GM12801 (cell line): ENCODE measurements around the gene TIMMDC1.

ENCODE experiments used
- TF ChIP-seq, protein P1 (sequence below): IDR thresholded peaks from one replicate; pipeline ENCODE4 v1.5.1; 2011; ENCODE audit warnings: control low read depth; ENCODE audit not compliant: insufficient read length; ENCODE audit errors: extremely low read depth

TIMMDC1 gene

DNA sequence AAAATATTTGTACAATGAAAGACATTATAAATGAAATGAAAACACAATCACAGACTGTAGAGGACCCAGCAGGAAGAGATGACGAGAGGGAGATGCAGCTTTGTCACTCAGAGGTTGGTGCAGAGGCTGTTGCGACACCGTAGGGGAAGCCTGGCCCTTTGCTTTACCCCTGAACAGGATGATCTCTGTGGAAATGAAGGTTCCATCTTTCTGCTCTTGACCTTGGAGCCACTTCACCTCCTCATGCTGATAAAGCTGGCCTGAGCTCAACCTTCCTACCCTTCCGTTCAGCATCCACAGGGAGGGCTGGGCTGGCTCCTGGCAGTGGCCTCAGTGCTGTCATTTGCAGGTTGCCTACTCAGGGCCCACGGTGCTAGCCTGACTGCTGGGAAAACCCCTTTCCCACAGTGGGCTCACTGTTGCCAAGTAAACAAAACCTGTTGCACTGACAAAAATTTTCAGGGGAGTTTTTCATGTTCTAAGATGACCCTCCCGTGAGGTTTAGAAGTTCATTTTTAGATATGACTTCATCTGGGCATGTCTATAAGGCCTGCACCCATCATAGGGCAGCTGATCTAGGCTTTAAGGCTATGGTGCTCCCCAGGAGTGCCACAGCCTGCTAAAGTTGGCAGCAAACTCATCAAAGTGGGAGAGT is 64.1 kb downstream of the TIMMDC1 start:
- TF ChIP-seq, protein P1, sequence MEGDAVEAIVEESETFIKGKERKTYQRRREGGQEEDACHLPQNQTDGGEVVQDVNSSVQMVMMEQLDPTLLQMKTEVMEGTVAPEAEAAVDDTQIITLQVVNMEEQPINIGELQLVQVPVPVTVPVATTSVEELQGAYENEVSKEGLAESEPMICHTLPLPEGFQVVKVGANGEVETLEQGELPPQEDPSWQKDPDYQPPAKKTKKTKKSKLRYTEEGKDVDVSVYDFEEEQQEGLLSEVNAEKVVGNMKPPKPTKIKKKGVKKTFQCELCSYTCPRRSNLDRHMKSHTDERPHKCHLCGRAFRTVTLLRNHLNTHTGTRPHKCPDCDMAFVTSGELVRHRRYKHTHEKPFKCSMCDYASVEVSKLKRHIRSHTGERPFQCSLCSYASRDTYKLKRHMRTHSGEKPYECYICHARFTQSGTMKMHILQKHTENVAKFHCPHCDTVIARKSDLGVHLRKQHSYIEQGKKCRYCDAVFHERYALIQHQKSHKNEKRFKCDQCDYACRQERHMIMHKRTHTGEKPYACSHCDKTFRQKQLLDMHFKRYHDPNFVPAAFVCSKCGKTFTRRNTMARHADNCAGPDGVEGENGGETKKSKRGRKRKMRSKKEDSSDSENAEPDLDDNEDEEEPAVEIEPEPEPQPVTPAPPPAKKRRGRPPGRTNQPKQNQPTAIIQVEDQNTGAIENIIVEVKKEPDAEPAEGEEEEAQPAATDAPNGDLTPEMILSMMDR: no peak

- TF ChIP-seq, protein P1: no peak
Observed at GRCh38 chr3:119569156-119569555, 70.8 kb downstream of the TIMMDC1 start.

DNA sequence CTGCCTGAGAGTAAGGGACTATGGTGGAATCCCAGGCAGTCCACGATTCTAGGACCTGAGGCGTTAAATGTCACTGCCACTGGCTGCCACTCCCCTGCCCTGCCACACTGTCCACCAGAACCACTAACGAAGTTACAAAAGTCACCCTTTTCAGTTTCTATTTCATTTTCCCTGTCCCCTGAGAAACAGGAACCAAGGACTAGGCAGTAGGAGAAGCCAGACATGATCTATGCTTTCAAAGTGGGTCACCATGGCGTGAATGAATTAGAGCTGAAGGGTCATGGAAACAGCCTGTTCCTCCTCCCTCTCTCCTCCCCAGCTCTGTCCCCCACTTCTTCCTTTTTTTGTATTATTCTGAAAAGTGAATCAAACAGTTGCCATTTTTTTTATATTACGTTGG is 71.9 kb downstream of the TIMMDC1 start:
- TF ChIP-seq, protein P1: no peak

GRCh38 chr3:119571230-119571629 is 72.9 kb downstream of the TIMMDC1 start:
- TF ChIP-seq, protein P1: no peak

DNA sequence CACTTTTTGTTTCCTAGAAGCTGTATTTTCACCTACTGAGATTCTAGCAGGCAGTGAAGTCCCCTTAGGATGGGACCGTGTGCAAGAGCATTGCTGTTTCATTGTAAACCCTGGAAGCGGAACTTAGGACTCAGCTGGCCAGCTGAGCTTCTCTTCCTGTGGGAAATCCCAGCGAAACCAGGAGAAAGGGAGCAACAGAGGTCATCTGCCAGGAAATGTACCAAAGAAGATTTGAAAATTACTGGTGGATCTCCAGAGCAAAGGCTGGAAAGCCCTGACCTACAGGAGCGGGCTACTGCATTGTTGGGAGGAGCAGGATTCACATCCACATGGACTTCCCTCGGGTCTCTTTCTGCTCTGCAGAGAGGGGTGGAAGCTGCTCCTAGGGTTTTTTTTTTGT is 73.3 kb downstream of the TIMMDC1 start:
- TF ChIP-seq, protein P1: no peak
